ENCODE measurements around the gene MYL3.

The MYL3 gene

DNA sequence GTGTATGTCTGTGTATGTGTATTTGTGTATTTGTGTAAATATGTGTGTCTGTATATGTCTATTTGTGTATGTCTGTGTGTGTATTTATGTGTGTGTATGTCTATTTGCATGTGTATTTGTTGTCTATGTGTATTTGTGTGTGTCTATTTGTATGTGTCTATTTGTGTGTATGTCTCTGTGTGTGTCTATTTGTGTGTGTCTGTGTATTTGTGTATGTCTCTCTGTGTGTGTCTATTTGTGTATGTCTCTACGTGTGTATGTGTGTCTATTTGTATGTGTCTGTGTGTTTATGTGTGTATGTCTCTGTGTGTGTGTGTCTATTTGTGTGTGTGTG lies 44.7 kb upstream of the MYL3 start:
- TF ChIP-seq, protein P1, sequence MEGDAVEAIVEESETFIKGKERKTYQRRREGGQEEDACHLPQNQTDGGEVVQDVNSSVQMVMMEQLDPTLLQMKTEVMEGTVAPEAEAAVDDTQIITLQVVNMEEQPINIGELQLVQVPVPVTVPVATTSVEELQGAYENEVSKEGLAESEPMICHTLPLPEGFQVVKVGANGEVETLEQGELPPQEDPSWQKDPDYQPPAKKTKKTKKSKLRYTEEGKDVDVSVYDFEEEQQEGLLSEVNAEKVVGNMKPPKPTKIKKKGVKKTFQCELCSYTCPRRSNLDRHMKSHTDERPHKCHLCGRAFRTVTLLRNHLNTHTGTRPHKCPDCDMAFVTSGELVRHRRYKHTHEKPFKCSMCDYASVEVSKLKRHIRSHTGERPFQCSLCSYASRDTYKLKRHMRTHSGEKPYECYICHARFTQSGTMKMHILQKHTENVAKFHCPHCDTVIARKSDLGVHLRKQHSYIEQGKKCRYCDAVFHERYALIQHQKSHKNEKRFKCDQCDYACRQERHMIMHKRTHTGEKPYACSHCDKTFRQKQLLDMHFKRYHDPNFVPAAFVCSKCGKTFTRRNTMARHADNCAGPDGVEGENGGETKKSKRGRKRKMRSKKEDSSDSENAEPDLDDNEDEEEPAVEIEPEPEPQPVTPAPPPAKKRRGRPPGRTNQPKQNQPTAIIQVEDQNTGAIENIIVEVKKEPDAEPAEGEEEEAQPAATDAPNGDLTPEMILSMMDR (IDR thresholded peaks at IDR 0.05), result no peak
- no peak for TF ChIP-seq ZFX (IDR thresholded peaks at IDR 0.05; ENCODE audit: borderline replicate concordance)

GRCh38 chr3:46907271-46907670 lies 44.0 kb upstream of the MYL3 start:
- TF ChIP-seq, protein P1 (IDR thresholded peaks at IDR 0.05), result no peak
- no peak for TF ChIP-seq ZFX (IDR thresholded peaks at IDR 0.05; ENCODE audit: borderline replicate concordance)
- H3K27ac ChIP-seq, result no peak overlapping the region

More for the DNA sequence above, 44.7 kb upstream of the MYL3 start:
- no peak overlapping the region for H3K27ac ChIP-seq

DNA sequence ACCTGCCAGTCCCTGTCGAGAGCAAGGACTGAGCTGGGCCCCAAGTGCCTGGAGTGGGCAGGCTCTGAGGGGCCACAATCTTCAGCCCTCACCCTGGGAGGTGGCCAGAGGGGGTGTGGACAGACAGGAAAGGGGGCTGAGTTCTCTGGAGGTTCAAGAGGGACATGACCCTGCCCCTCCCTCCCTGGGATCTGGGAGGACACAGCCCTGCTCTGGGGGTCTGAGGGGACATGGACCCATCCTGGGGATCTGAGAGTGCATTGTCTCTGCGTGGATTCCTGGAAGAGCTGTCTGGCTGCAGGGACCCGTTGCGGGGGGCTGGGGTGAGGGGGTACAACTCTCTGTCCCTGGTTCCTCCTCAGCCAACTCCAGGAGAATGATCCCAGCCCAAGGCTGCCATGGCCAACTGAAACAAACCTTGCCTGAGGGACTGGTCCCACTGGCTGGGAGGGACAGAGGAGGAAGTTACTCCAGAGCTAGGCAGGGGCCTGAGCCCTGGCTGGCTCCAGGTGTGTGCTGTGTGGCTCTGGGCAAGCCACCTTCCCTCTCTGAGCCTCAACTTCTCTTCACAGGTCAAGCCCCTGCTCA lies 43.3 kb upstream of the MYL3 start:
- TF ChIP-seq, protein P1 (IDR thresholded peaks at IDR 0.05), result no peak
- TF ChIP-seq ZFX (IDR thresholded peaks at IDR 0.05; ENCODE audit: borderline replicate concordance), result no peak
- no peak overlapping the region for H3K27ac ChIP-seq

DNA sequence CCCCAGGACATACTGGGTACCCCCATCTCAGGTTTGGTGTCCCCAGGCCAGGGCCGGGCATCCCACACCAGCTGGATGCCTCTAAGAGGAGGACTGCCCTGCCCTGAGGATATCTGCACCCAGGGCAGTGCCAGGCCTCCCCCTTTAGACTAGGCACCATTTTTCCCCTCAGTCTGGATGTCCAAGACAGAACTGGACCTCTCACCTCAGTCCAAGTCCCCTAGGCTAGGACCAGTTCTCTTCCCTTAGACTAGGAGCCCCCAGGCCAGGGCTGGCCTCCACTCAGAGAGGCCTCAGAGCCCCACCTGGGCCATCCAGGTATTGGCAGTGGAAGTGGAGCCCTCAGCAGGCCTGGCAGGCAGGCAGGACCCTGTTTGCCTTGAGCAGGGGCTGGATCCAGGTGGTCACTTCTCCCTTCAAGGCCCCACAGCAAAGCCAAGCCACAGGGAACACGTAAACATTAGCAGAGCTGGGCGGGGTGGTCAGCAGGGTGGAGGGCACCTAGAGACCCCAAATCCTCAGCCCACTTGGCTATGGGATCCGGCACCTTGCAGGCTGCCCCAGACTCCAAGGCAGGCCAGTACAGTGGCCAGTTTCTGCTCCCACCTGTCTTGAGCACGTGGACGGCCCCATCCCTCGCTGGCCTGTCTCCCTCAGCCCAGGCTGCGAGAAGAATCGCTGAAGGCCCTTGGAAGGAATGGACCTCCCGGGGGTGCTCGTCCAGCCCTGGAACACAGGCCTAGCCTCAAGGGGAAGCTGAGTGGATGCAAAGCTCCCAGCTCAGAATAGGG lies 42.6 kb upstream of the MYL3 start:
- H3K27ac ChIP-seq, result no peak overlapping the region
- no peak for TF ChIP-seq ZFX (IDR thresholded peaks at IDR 0.05; ENCODE audit: borderline replicate concordance)
- TF ChIP-seq, protein P1 (IDR thresholded peaks at IDR 0.05), result no peak

- no peak overlapping the region for H3K27ac ChIP-seq
- no peak for TF ChIP-seq ZFX (IDR thresholded peaks at IDR 0.05; ENCODE audit: borderline replicate concordance)
- TF ChIP-seq, protein P1 (IDR thresholded peaks at IDR 0.05), result no peak
These were observed 41.9 kb upstream of the MYL3 start for GRCh38 chr3:46905213-46905560.

GRCh38 chr3:46904303-46905212 lies 41.3 kb upstream of the MYL3 start:
- H3K27ac ChIP-seq, result no peak overlapping the region
- TF ChIP-seq, protein P1 (IDR thresholded peaks at IDR 0.05), result no peak
- TF ChIP-seq ZFX (IDR thresholded peaks at IDR 0.05; ENCODE audit: borderline replicate concordance), result no peak

Measured in 22Rv1 (cell line).